ENCODE results near the gene PWP2.
"Not testable (repeated sequence)": the region's sequence is repeated elsewhere in the genome, so short reads cannot be mapped to it uniquely, and the experiment has no call there.

Gene PWP2

GRCh38 chr21:44107026-44107501, at the start of gene PWP2:
PWP2 (plus strand) TSS chr21:44107399; CDS start chr21:44107417, 18 bp downstream.
- not testable (repeated sequence) for DNase-seq

- DNase-seq, result no peak
These were observed 49.1 kb upstream of the PWP2 start for GRCh38 chr21:44057960-44058651.

- no peak for DNase-seq
These were observed 48.6 kb upstream of the PWP2 start for GRCh38 chr21:44058652-44058964.

- DNase-seq, result no peak
These were observed 48.2 kb upstream of the PWP2 start for GRCh38 chr21:44058981-44059380.

GRCh38 chr21:44059710-44060109, 47.5 kb upstream of the PWP2 start:
- DNase-seq, result no peak

- DNase-seq, result no peak
These were observed 44.8 kb upstream of the PWP2 start for GRCh38 chr21:44062380-44062779.

GRCh38 chr21:44063151-44063912, 43.9 kb upstream of the PWP2 start:
- DNase-seq, result no peak

- no peak for DNase-seq
These were observed 42.3 kb upstream of the PWP2 start for GRCh38 chr21:44064852-44065403.

- DNase-seq, result peak in 1 of 2 experiments; percentile 23
These were observed 41.8 kb upstream of the PWP2 start for GRCh38 chr21:44065428-44065827.

- DNase-seq, result no peak
These were observed 41.1 kb upstream of the PWP2 start for GRCh38 chr21:44066116-44066515.

- no peak for DNase-seq
These were observed 40.0 kb upstream of the PWP2 start for GRCh38 chr21:44067011-44067839.

- no peak for DNase-seq
These were observed 36.8 kb upstream of the PWP2 start for GRCh38 chr21:44070391-44070790.

GRCh38 chr21:44071359-44072104, 35.7 kb upstream of the PWP2 start:
- DNase-seq, result no peak

GRCh38 chr21:44072111-44072510, 35.1 kb upstream of the PWP2 start:
- no peak for DNase-seq

- DNase-seq, result no peak
These were observed 32.8 kb upstream of the PWP2 start for GRCh38 chr21:44074315-44074958.

GRCh38 chr21:44076316-44076715, 30.9 kb upstream of the PWP2 start:
- DNase-seq, result no peak

GRCh38 chr21:44078411-44078981, 28.7 kb upstream of the PWP2 start:
- no peak for DNase-seq

GRCh38 chr21:44079446-44079845, 27.8 kb upstream of the PWP2 start:
- DNase-seq, result no peak

- no peak for DNase-seq
These were observed 27.4 kb upstream of the PWP2 start for GRCh38 chr21:44079846-44080245.

- DNase-seq, result no peak
These were observed 24.4 kb upstream of the PWP2 start for GRCh38 chr21:44082648-44083440.

All from AML-193 (cell line).